GM18505 (cell line): ENCODE data around the gene DYDC1.
A peak's percentile ranks its signal among the peaks of the same experiment; 100 is the strongest.

ENCODE experiments used
- ATAC-seq: cut with Tn5 transposase; IDR thresholded peaks from one replicate; pipeline ENCODE4 v1.9.1; 2021; ENCODE audit not compliant: unreplicated experiment
- POLR2A ChIP-seq: IDR thresholded peaks from 4 replicates; pipeline ENCODE4 v1.6.1; 2011; ENCODE audit warnings: borderline replicate concordance; ENCODE audit not compliant: insufficient read depth, insufficient read length; ENCODE audit errors: extremely low read depth

Gene DYDC1

GRCh38 chr10:80356563-80356988, at the start of gene DYDC1, which contains the start of gene DYDC2:
Gene DYDC1 (minus strand): TSS chr10:80356755. CDS start chr10:80352601, 4,154 bp downstream.
Gene DYDC2 (plus strand): TSS chr10:80356781. CDS start chr10:80362444, 5,663 bp downstream.
- ATAC-seq: peak; percentile 91
- no peak for TF ChIP-seq POLR2A

- TF ChIP-seq POLR2A: no peak
- no peak for ATAC-seq
These were observed 49.6 kb upstream of the DYDC1 start for GRCh38 chr10:80406204-80406603.

- no peak for TF ChIP-seq POLR2A
- ATAC-seq: no peak
These were observed 49.1 kb upstream of the DYDC1 start for GRCh38 chr10:80405626-80406025.

- ATAC-seq: no peak
- no peak for TF ChIP-seq POLR2A
These were observed 48.5 kb upstream of the DYDC1 start for GRCh38 chr10:80405035-80405434.

GRCh38 chr10:80400136-80400804, 43.7 kb upstream of the DYDC1 start:
- no peak for ATAC-seq
- TF ChIP-seq POLR2A: no peak

GRCh38 chr10:80397014-80397413, 40.5 kb upstream of the DYDC1 start:
- no peak for ATAC-seq
- no peak for TF ChIP-seq POLR2A

- ATAC-seq: no peak
- TF ChIP-seq POLR2A: no peak
These were observed 37.9 kb upstream of the DYDC1 start for GRCh38 chr10:80394358-80394916.

GRCh38 chr10:80392250-80392649, 35.7 kb upstream of the DYDC1 start:
- no peak for ATAC-seq
- TF ChIP-seq POLR2A: no peak

GRCh38 chr10:80390740-80391139, 34.2 kb upstream of the DYDC1 start:
- no peak for TF ChIP-seq POLR2A
- ATAC-seq: no peak

- no peak for TF ChIP-seq POLR2A
- no peak for ATAC-seq
These were observed 26.4 kb upstream of the DYDC1 start for GRCh38 chr10:80382989-80383388.

GRCh38 chr10:80380185-80380584, 23.6 kb upstream of the DYDC1 start:
- no peak for TF ChIP-seq POLR2A
- ATAC-seq: no peak

- TF ChIP-seq POLR2A: no peak
- no peak for ATAC-seq
These were observed 23.1 kb upstream of the DYDC1 start for GRCh38 chr10:80379701-80380100.

GRCh38 chr10:80373502-80373901, 16.9 kb upstream of the DYDC1 start:
- ATAC-seq: no peak
- TF ChIP-seq POLR2A: no peak

GRCh38 chr10:80372675-80373074, 16.1 kb upstream of the DYDC1 start:
- ATAC-seq: no peak
- TF ChIP-seq POLR2A: no peak
